Stomach (tissue), 9 donors: ENCODE data around the gene CRIP2. TPM values are rescaled to one million over a fixed set of nuclear protein-coding genes. Genes with fewer than 3 reads are reported as not detected.

ENCODE experiments used
- DNase-seq, 2 donors: peaks; one replicate each; pipeline versions ENCODE4 v3.0.0 to v3.0.0-alpha.2; 2013 to 2019
- H3K27ac ChIP-seq, 5 donors: fragments of 200-600 bp in 4 of 5; sonication (generic) in 4 of 5; one replicate each; pipeline ENCODE4 v1.5.1; 2013 to 2019; ENCODE audit warnings: mild to moderate bottlenecking in 1 of 5, moderate library complexity in 1 of 5
- H3K27me3 ChIP-seq, 3 donors: fragments of 200-600 bp; sonication (generic); one replicate each; pipeline ENCODE4 v1.5.1; 2017 to 2019; ENCODE audit warnings: mixed run types in 1 of 3
- H3K36me3 ChIP-seq, 4 donors: fragments of 200-600 bp; sonication (generic); 1 replicate in 3 of 4; 2 replicates in 1 of 4; pipeline ENCODE4 v1.5.1; 2016 to 2019
- H3K4me1 ChIP-seq, 4 donors: fragments of 200-600 bp; sonication (generic); one replicate each; pipeline ENCODE4 v1.5.1; 2016 to 2019
- H3K4me3 ChIP-seq, 4 donors: fragments of 200-600 bp; sonication (generic) in 3 of 4; one replicate each; pipeline ENCODE4 v1.5.1; 2016 to 2019; ENCODE audit warnings: mild to moderate bottlenecking in 1 of 4
- H3K9me3 ChIP-seq, 4 donors: fragments of 200-600 bp; sonication (generic); one replicate each; pipeline ENCODE4 v1.5.1; 2016 to 2019
- EP300 ChIP-seq: sonication (generic); formaldehyde crosslinking; IDR thresholded peaks from one replicate; pipeline ENCODE4 v1.6.1; 2017; ENCODE audit warnings: antibody characterized with exemption
- POLR2A ChIP-seq, 4 donors: fragments of 450-650 bp; IDR thresholded peaks; one replicate each; pipeline ENCODE4 v1.6.1; 2016; ENCODE audit warnings: antibody characterized with exemption in 4 of 4, control low read depth in 2 of 4, mild to moderate bottlenecking in 1 of 4, moderate library complexity in 1 of 4
- POLR2AphosphoS5 ChIP-seq, 3 donors: sonication (generic); formaldehyde crosslinking; IDR thresholded peaks; one replicate each; pipeline ENCODE4 v1.6.1; 2016; ENCODE audit warnings: antibody characterized with exemption in 3 of 3
- WGBS, 5 donors: extraction: QIAGEN DNeasy Blood & Tissue Kit in 3 of 5; methylation state at CpG; one replicate each; pipeline versions ENCODE4 v1.1.5 to v1.1.7; 2013 to 2018; 5-methylcytosine and 5-hydroxymethylcytosine counted together
- intact Hi-C: fragments of 100-400 bp; cut with DNase I; formaldehyde crosslinking; loops from one replicate; pipeline ENCODE4 v1.15.1; 2023; ENCODE audit warnings: low total_unique reads
- polyA plus RNA-seq, 3 donors: library from polyadenylated mRNA; stranded (reverse); fragments of 200-250 nt; gene quantifications; one replicate each; pipeline ENCODE4 v1.2.3, GENCODE V29; 2013
- total RNA-seq, 5 donors: library from RNA; depleted of rRNA; stranded (reverse); fragments of >200 nt; gene quantifications; one replicate each; pipeline versions ENCODE4 v1.1.0 to v1.2.3, GENCODE V29; 2014 to 2016
- TF ChIP-seq, protein P1 (sequence below), 7 experiments: fragments of 450-650 bp in 4 of 7; fragments of 200-600 bp in 3 of 7; sonication (generic) in 3 of 7; IDR thresholded peaks; one replicate each; pipeline ENCODE4 v1.5.1; 2016 to 2019; ENCODE audit warnings: antibody characterized with exemption in 7 of 7, control low read depth in 2 of 7, mild to moderate bottlenecking in 1 of 7
- donor health status: healthy with polysubstance abuse.
- donor health status: Bipolar disorder and iron deficiency.
- donor health status: healthy.

The CRIP2 gene
- total and polyA plus RNA-seq, 8 donors, result 36.0 to 135 (median 74.5) TPM

GRCh38 chr14:105452963-105453362 is 21.7 kb upstream of the CRIP2 start:
- Histone ChIP-seq H3K27me3 (no peaks in the 10 kb centered on the region), H3K9me3 (no peaks in the 10 kb centered on the region), H3K27ac (no peak overlapping the region), H3K4me1 (peaks cover 6 to 11% (median 10%) of the 10 kb centered on the region in 4 donors), H3K4me3 (no peak overlapping the region), H3K36me3 (peaks cover 46 to 88% (median 85%) of the 10 kb centered on the region in 4 donors)
- DNase-seq, result no peak
- WGBS, 5 donors, result 83 to 92% (median 90%) methylated on average over 10 to 14 of the region's 14 CpGs
- intact Hi-C loops, result no loop called here
- no peak for TF ChIP-seq POLR2AphosphoS5 (IDR thresholded peaks at IDR 0.05)
- TF ChIP-seq, protein P1, sequence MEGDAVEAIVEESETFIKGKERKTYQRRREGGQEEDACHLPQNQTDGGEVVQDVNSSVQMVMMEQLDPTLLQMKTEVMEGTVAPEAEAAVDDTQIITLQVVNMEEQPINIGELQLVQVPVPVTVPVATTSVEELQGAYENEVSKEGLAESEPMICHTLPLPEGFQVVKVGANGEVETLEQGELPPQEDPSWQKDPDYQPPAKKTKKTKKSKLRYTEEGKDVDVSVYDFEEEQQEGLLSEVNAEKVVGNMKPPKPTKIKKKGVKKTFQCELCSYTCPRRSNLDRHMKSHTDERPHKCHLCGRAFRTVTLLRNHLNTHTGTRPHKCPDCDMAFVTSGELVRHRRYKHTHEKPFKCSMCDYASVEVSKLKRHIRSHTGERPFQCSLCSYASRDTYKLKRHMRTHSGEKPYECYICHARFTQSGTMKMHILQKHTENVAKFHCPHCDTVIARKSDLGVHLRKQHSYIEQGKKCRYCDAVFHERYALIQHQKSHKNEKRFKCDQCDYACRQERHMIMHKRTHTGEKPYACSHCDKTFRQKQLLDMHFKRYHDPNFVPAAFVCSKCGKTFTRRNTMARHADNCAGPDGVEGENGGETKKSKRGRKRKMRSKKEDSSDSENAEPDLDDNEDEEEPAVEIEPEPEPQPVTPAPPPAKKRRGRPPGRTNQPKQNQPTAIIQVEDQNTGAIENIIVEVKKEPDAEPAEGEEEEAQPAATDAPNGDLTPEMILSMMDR (IDR thresholded peaks at IDR 0.05), result no peak
- no peak for TF ChIP-seq POLR2A (IDR thresholded peaks at IDR 0.05)
- TF ChIP-seq EP300, result no peak

- TF ChIP-seq EP300 (no peak), POLR2A (IDR thresholded peaks at IDR 0.05) (no peak), POLR2AphosphoS5 (IDR thresholded peaks at IDR 0.05) (no peak)
- TF ChIP-seq, protein P1 (IDR thresholded peaks at IDR 0.05), result no peak
- DNase-seq, result no peak
- intact Hi-C loops, result no loop called here
Measured at GRCh38 chr14:105453847-105454246, 20.8 kb upstream of the CRIP2 start.

GRCh38 chr14:105455086-105455640 is 19.5 kb upstream of the CRIP2 start:
- no peak overlapping the region for H3K4me3 ChIP-seq
- DNase-seq, result no peak
- H3K9me3 ChIP-seq, result no peaks in the 10 kb centered on the region
- no peak overlapping the region for H3K27ac ChIP-seq
- WGBS, 5 donors, result 89 to 94% (median 92%) methylated on average over 22 of the region's 22 CpGs
- TF ChIP-seq EP300 (no peak), POLR2AphosphoS5 (IDR thresholded peaks at IDR 0.05) (no peak)
- intact Hi-C loops, result no loop called here
- H3K36me3 ChIP-seq, result peaks cover 45 to 88% (median 85%) of the 10 kb centered on the region in 4 donors
- no peaks in the 10 kb centered on the region for H3K4me1 ChIP-seq
- no peaks in the 10 kb centered on the region for H3K27me3 ChIP-seq

More at GRCh38 chr14:105453847-105454246, 20.8 kb upstream of the CRIP2 start:
- Histone ChIP-seq H3K4me3 (no peak overlapping the region), H3K4me1 (peaks cover 1 to 4% (median 2%) of the 10 kb centered on the region in 4 donors), H3K36me3 (peaks cover 46 to 97% (median 92%) of the 10 kb centered on the region in 4 donors), H3K27ac (no peak overlapping the region), H3K27me3 (no peaks in the 10 kb centered on the region), H3K9me3 (no peaks in the 10 kb centered on the region)
- 91 to 94% (median 92%) methylated on average over 14 of the region's 14 CpGs for WGBS, 5 donors

DNA sequence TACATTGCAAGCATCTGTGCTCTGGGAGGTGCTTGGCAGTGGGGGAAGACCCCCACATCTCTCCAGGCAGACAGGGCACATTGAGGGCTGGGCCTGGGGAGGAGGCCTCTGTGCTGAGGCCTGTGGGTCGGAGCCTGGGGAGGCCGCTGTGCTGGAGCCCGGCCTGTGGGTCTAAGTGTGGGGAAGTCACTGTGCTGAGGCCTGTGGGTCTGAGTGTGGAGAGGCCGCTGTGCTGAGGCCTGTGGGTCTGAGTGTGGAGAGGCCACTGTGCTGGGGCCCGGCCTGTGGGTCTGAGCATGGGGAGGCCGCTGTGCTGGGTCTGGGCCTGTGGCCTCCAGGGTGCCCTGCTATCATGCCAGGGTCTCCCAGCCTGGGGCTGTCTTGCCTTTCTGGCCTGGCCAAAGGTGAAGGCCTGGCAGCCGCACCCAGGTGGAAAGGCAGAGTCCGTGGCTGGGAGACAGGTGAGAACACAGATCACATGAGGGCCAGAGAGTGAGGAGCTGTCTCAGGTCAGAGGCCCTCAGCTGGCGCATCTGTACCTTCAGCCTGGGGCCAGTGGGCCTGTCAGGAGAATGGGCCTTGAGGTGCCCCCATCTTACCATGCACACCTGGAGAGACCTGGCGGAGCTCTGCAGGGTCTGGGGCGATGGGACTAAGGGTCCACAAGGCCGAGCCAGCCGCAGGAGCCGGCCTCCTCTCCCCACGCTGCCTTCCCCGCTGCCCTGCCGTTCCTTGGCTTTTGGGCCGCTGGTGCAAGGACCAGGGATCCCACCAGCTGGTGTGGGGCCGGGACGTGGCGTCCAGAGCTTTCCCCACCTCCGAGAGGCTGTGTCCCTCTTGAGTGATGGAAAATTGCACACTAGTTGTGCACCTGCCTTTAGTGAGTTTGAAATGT is 18.6 kb upstream of the CRIP2 start:
- no peak overlapping the region for H3K4me3 ChIP-seq
- no peaks in the 10 kb centered on the region for H3K4me1 ChIP-seq
- TF ChIP-seq, protein P1 (IDR thresholded peaks at IDR 0.05), result no peak
- H3K27ac ChIP-seq, result no peak overlapping the region
- H3K9me3 ChIP-seq, result no peaks in the 10 kb centered on the region
- DNase-seq, result no peak
- peaks cover 47 to 88% (median 85%) of the 10 kb centered on the region in 4 donors for H3K36me3 ChIP-seq
- 89 to 91% (median 90%) methylated on average over 20 to 22 of the region's 22 CpGs for WGBS, 5 donors
- H3K27me3 ChIP-seq, result no peaks in the 10 kb centered on the region
- intact Hi-C loops, result no loop called here
